ENCODE results near the gene CRTC1.

CRTC1 gene

GRCh38 chr19:18769989-18770528, 86.6 kb downstream of the CRTC1 start:
- Mint-ChIP-seq H3K4me1 (no peaks in the 10 kb centered on the region), H3K27me3 (no peaks in the 10 kb centered on the region), H3K27ac (no peak overlapping the region), H3K36me3 (peaks cover 1% of the 10 kb centered on the region), H3K9me3 (no peaks in the 10 kb centered on the region), H3K4me3 (no peak overlapping the region)

GRCh38 chr19:18770663-18771327, 87.3 kb downstream of the CRTC1 start:
- peaks cover 1% of the 10 kb centered on the region for H3K36me3 Mint-ChIP-seq
- H3K27ac Mint-ChIP-seq, result no peak overlapping the region
- H3K4me3 Mint-ChIP-seq, result no peak overlapping the region
- no peaks in the 10 kb centered on the region for H3K4me1 Mint-ChIP-seq
- H3K27me3 Mint-ChIP-seq, result no peaks in the 10 kb centered on the region
- no peaks in the 10 kb centered on the region for H3K9me3 Mint-ChIP-seq

- H3K36me3 Mint-ChIP-seq, result peaks cover 1% of the 10 kb centered on the region
- H3K4me1 Mint-ChIP-seq, result no peaks in the 10 kb centered on the region
- H3K27me3 Mint-ChIP-seq, result no peaks in the 10 kb centered on the region
- no peak overlapping the region for H3K4me3 Mint-ChIP-seq
- no peaks in the 10 kb centered on the region for H3K9me3 Mint-ChIP-seq
- no peak overlapping the region for H3K27ac Mint-ChIP-seq
Observed at GRCh38 chr19:18771328-18772242, 88.1 kb downstream of the CRTC1 start.

GRCh38 chr19:18772620-18773587, 89.4 kb downstream of the CRTC1 start:
- H3K4me1 Mint-ChIP-seq, result no peaks in the 10 kb centered on the region
- no peaks in the 10 kb centered on the region for H3K27me3 Mint-ChIP-seq
- H3K4me3 Mint-ChIP-seq, result no peak overlapping the region
- H3K36me3 Mint-ChIP-seq, result no peaks in the 10 kb centered on the region
- no peak overlapping the region for H3K27ac Mint-ChIP-seq
- no peaks in the 10 kb centered on the region for H3K9me3 Mint-ChIP-seq

- Mint-ChIP-seq H3K36me3 (no peaks in the 10 kb centered on the region), H3K27ac (no peak overlapping the region), H3K4me3 (no peak overlapping the region), H3K9me3 (no peaks in the 10 kb centered on the region), H3K27me3 (no peaks in the 10 kb centered on the region), H3K4me1 (no peaks in the 10 kb centered on the region)
Observed at GRCh38 chr19:18773682-18774081, 90.2 kb downstream of the CRTC1 start.

GRCh38 chr19:18774107-18774506, 90.6 kb downstream of the CRTC1 start:
- Mint-ChIP-seq H3K4me3 (no peak overlapping the region), H3K27me3 (no peaks in the 10 kb centered on the region), H3K36me3 (no peaks in the 10 kb centered on the region), H3K9me3 (no peaks in the 10 kb centered on the region), H3K27ac (peak overlapping the region; percentile 14), H3K4me1 (no peaks in the 10 kb centered on the region)

GRCh38 chr19:18774782-18775444, 91.4 kb downstream of the CRTC1 start:
- Mint-ChIP-seq H3K27me3 (no peaks in the 10 kb centered on the region), H3K4me3 (no peak overlapping the region), H3K9me3 (no peaks in the 10 kb centered on the region), H3K27ac (no peak overlapping the region), H3K36me3 (no peaks in the 10 kb centered on the region), H3K4me1 (no peaks in the 10 kb centered on the region)

GRCh38 chr19:18775586-18776287, 92.3 kb downstream of the CRTC1 start:
- no peak overlapping the region for H3K4me3 Mint-ChIP-seq
- no peaks in the 10 kb centered on the region for H3K9me3 Mint-ChIP-seq
- no peaks in the 10 kb centered on the region for H3K36me3 Mint-ChIP-seq
- no peaks in the 10 kb centered on the region for H3K4me1 Mint-ChIP-seq
- H3K27ac Mint-ChIP-seq, result no peak overlapping the region
- no peaks in the 10 kb centered on the region for H3K27me3 Mint-ChIP-seq

GRCh38 chr19:18776288-18776594, 92.8 kb downstream of the CRTC1 start:
- no peaks in the 10 kb centered on the region for H3K27me3 Mint-ChIP-seq
- H3K4me1 Mint-ChIP-seq, result no peaks in the 10 kb centered on the region
- H3K9me3 Mint-ChIP-seq, result no peaks in the 10 kb centered on the region
- no peak overlapping the region for H3K4me3 Mint-ChIP-seq
- no peak overlapping the region for H3K27ac Mint-ChIP-seq
- no peaks in the 10 kb centered on the region for H3K36me3 Mint-ChIP-seq

- H3K9me3 Mint-ChIP-seq, result no peaks in the 10 kb centered on the region
- no peaks in the 10 kb centered on the region for H3K4me1 Mint-ChIP-seq
- H3K4me3 Mint-ChIP-seq, result no peak overlapping the region
- no peaks in the 10 kb centered on the region for H3K36me3 Mint-ChIP-seq
- H3K27ac Mint-ChIP-seq, result no peak overlapping the region
- H3K27me3 Mint-ChIP-seq, result no peaks in the 10 kb centered on the region
Observed at GRCh38 chr19:18776736-18777135, 93.3 kb downstream of the CRTC1 start.

GRCh38 chr19:18777301-18778075, 94.0 kb downstream of the CRTC1 start:
- no peaks in the 10 kb centered on the region for H3K9me3 Mint-ChIP-seq
- H3K27ac Mint-ChIP-seq, result no peak overlapping the region
- no peaks in the 10 kb centered on the region for H3K36me3 Mint-ChIP-seq
- H3K4me3 Mint-ChIP-seq, result no peak overlapping the region
- no peaks in the 10 kb centered on the region for H3K27me3 Mint-ChIP-seq
- H3K4me1 Mint-ChIP-seq, result no peaks in the 10 kb centered on the region

- H3K4me3 Mint-ChIP-seq, result no peak overlapping the region
- no peaks in the 10 kb centered on the region for H3K4me1 Mint-ChIP-seq
- no peaks in the 10 kb centered on the region for H3K9me3 Mint-ChIP-seq
- no peaks in the 10 kb centered on the region for H3K36me3 Mint-ChIP-seq
- no peak overlapping the region for H3K27ac Mint-ChIP-seq
- H3K27me3 Mint-ChIP-seq, result no peaks in the 10 kb centered on the region
Observed at GRCh38 chr19:18778076-18778389, 94.6 kb downstream of the CRTC1 start.

- H3K4me3 Mint-ChIP-seq, result no peak overlapping the region
- H3K27ac Mint-ChIP-seq, result no peak overlapping the region
- no peaks in the 10 kb centered on the region for H3K36me3 Mint-ChIP-seq
- no peaks in the 10 kb centered on the region for H3K27me3 Mint-ChIP-seq
- no peaks in the 10 kb centered on the region for H3K4me1 Mint-ChIP-seq
- H3K9me3 Mint-ChIP-seq, result no peaks in the 10 kb centered on the region
Observed at GRCh38 chr19:18778826-18779495, 95.5 kb downstream of the CRTC1 start.

- Mint-ChIP-seq H3K36me3 (no peaks in the 10 kb centered on the region), H3K9me3 (no peaks in the 10 kb centered on the region), H3K4me1 (peaks cover 4% of the 10 kb centered on the region), H3K27me3 (peaks cover 2% of the 10 kb centered on the region), H3K4me3 (no peak overlapping the region), H3K27ac (no peak overlapping the region)
Observed at GRCh38 chr19:18780081-18780480, 96.6 kb downstream of the CRTC1 start.
